Right lobe of liver (tissue), 6 donors: Measurements from ENCODE around the gene DSCAML1. TPM values are rescaled to one million over a fixed set of nuclear protein-coding genes. Genes with fewer than 3 reads are reported as not detected.

Experiments used
- ATAC-seq, 4 donors: fragments of 200-7000 bp; cut with Tn5 transposase; one replicate each; pipeline ENCODE4 v1.9.1; 2020; ENCODE audit warnings: mild to moderate bottlenecking in 4 of 4, moderate library complexity in 4 of 4
- DNase-seq, 3 donors: peaks; one replicate each; pipeline ENCODE4 v3.0.0-alpha.2; 2020
- H3K27ac ChIP-seq, 3 donors: fragments of 200-600 bp; one replicate each; pipeline ENCODE4 v1.8.0; 2022
- H3K27me3 ChIP-seq, 2 donors: fragments of 200-600 bp; one replicate each; pipeline ENCODE4 v1.8.0; 2022
- H3K36me3 ChIP-seq, 4 donors: fragments of 200-600 bp; sonication (generic) in 1 of 4; one replicate each; pipeline versions ENCODE4 v1.5.1 to v1.8.0; 2017 to 2022; ENCODE audit warnings: control low read depth in 1 of 4
- H3K4me1 ChIP-seq, 4 donors: fragments of 200-600 bp; sonication (generic) in 1 of 4; one replicate each; pipeline versions ENCODE4 v1.5.1 to v1.8.0; 2017 to 2022; ENCODE audit warnings: control low read depth in 1 of 4
- H3K4me3 ChIP-seq, 3 donors: fragments of 200-600 bp; one replicate each; pipeline ENCODE4 v1.8.0; 2022
- H3K9me3 ChIP-seq, 4 donors: fragments of 200-600 bp; sonication (generic) in 1 of 4; one replicate each; pipeline versions ENCODE4 v1.5.1 to v1.8.0; 2017 to 2022; ENCODE audit warnings: control low read depth in 1 of 4
- CTCF ChIP-seq, 4 donors: fragments of 200-600 bp in 3 of 4; fragments of 450-650 bp in 1 of 4; IDR thresholded peaks; one replicate each; pipeline versions ENCODE4 v1.5.1 to v1.8.0; 2016 to 2022; ENCODE audit warnings: antibody characterized with exemption in 4 of 4, mild to moderate bottlenecking in 2 of 4
- POLR2A ChIP-seq: fragments of 450-650 bp; IDR thresholded peaks from one replicate; pipeline ENCODE4 v1.6.1; 2017; ENCODE audit warnings: antibody characterized with exemption, mild to moderate bottlenecking
- WGBS: methylation state at CpG from one replicate; pipeline ENCODE4 v1.1.6; 2018; ENCODE audit warnings: low coverage, low lambda C conversion rate; ENCODE audit not compliant: insufficient coverage; ENCODE audit errors: missing lambda C conversion rate; 5-methylcytosine and 5-hydroxymethylcytosine counted together
- intact Hi-C, 2 donors: fragments of 100-400 bp; cut with DNase I; formaldehyde crosslinking; loops; one replicate each; pipeline versions ENCODE4 v1.11.2 to v1.14.1; 2022
- long read RNA-seq: library from polyadenylated mRNA; unstranded; transcript quantifications from one replicate; pipeline ENCODE4 v2.0.0, GENCODE V29; 2019
- total RNA-seq, 6 experiments: library from RNA; depleted of rRNA in 2 of 6; stranded (reverse); fragments of >200 nt in 2 of 6; fragmentation: NEBNext Ultra II Directional in 3 of 6; extraction: Animal tissue kit (Norgen Biotek cat#: 25700) in 3 of 6; gene quantifications; one replicate each; pipeline versions ENCODE4 v1.1.0 to v1.2.4, GENCODE V29; 2016 to 2023
- donor health status: DM: no; HTN: yes; CAD: no.
- donor health status: DM: no; HTN: no; CAD: no.
- donor health status: DM: no; HTN: no; CAD: no.
- donor health status: DM: no; HTN: yes; CAD: no.
- donor health status: DM: no; HTN: yes; CAD: no.

Gene DSCAML1
- total RNA-seq = under 1 TPM in 5 of 6 experiments, not detected in 1; 0.06 to 0.92 (median 0.22) TPM
- long read RNA-seq = 0 reads

- Histone ChIP-seq H3K4me3 (no peak within 1 kb of the TSS), H3K4me1 (peaks cover 0 to 15% (median 0%) of the 10 kb centered on the region in 4 donors), H3K27me3 (peaks cover 0 to 16% of the 10 kb centered on the region in 2 donors), H3K9me3 (no peaks in the 10 kb centered on the region), H3K36me3 (no peaks in the 10 kb centered on the region), H3K27ac (no peak within 1 kb of the TSS)
- DNase-seq = no peak
- intact Hi-C loops = loop anchor here in 1 of 2 donors (10.0 kb wide), 1 partner anchor 372 kb away; no protein-coding TSS in a partner anchor
- ATAC-seq = peak; percentile 32 to 51 (median 38)
- WGBS = 5% methylated on average over 7 of the region's 66 CpGs
- TF ChIP-seq CTCF (IDR thresholded peaks at IDR 0.05) = no peak
- no peak for TF ChIP-seq POLR2A
These were observed at the start of gene DSCAML1 for GRCh38 chr11:117796872-117797529. Gene DSCAML1, minus strand, starts transcription at chr11:117797216. Its CDS starts 137 bp downstream, at chr11:117797079.

- Histone ChIP-seq H3K27me3 (no peaks in the 10 kb centered on the region), H3K4me3 (no peak overlapping the region), H3K9me3 (no peaks in the 10 kb centered on the region), H3K36me3 (no peaks in the 10 kb centered on the region), H3K27ac (no peak overlapping the region), H3K4me1 (no peaks in the 10 kb centered on the region)
- 13% methylated on average over 5 of the region's 9 CpGs for WGBS
- intact Hi-C loops = loop anchor here (5.0 kb wide), 2 partner anchors 103 to 208 kb away; no protein-coding TSS in a partner anchor
- ATAC-seq = peak; percentile 84 to 92 (median 86)
- DNase-seq = peak; percentile 76 to 82 (median 78)
- no peak for TF ChIP-seq POLR2A
- peak; percentile 97 to 99 (median 99) for TF ChIP-seq CTCF (IDR thresholded peaks at IDR 0.05)
These were observed 46.9 kb upstream of the DSCAML1 start for GRCh38 chr11:117843666-117844484.

GRCh38 chr11:117842131-117842941 lies 45.3 kb upstream of the DSCAML1 start:
- H3K4me3 ChIP-seq = no peak overlapping the region
- H3K9me3 ChIP-seq = no peaks in the 10 kb centered on the region
- no peak overlapping the region for H3K27ac ChIP-seq
- no peaks in the 10 kb centered on the region for H3K27me3 ChIP-seq
- no peaks in the 10 kb centered on the region for H3K4me1 ChIP-seq
- intact Hi-C loops = loop anchor here (5.0 kb wide), 2 partner anchors 105 to 210 kb away; no protein-coding TSS in a partner anchor
- TF ChIP-seq CTCF (IDR thresholded peaks at IDR 0.05) (no peak), POLR2A (no peak)
- peak in 2 of 3 donors; percentile 44 to 48 for DNase-seq
- no peaks in the 10 kb centered on the region for H3K36me3 ChIP-seq
- WGBS = 66% methylated on average over 7 of the region's 16 CpGs
- ATAC-seq = peak; percentile 41 to 59 (median 48)

GRCh38 chr11:117841551-117842031 lies 44.6 kb upstream of the DSCAML1 start:
- peak in 2 of 3 donors; percentile 22 to 28 for DNase-seq
- no peak overlapping the region for H3K27ac ChIP-seq

More at GRCh38 chr11:117841551-117842031, 44.6 kb upstream of the DSCAML1 start:
- peak; percentile 6 to 32 (median 13) for ATAC-seq
- Histone ChIP-seq H3K9me3 (no peaks in the 10 kb centered on the region), H3K36me3 (no peaks in the 10 kb centered on the region), H3K27me3 (no peaks in the 10 kb centered on the region), H3K4me3 (no peak overlapping the region), H3K4me1 (no peaks in the 10 kb centered on the region)
- intact Hi-C loops = loop anchor here (5.0 kb wide), 2 partner anchors 106 to 211 kb away; no protein-coding TSS in a partner anchor
- no peak for TF ChIP-seq CTCF (IDR thresholded peaks at IDR 0.05)
- TF ChIP-seq POLR2A = no peak
- WGBS = 64% methylated on average over 6 of the region's 7 CpGs
